Skin epidermis (tissue), 12 donors: Measurements from ENCODE around the gene SFXN4.
"Not testable (repeated sequence)": the region's sequence is repeated elsewhere in the genome, so short reads cannot be mapped to it uniquely, and the experiment has no call there.

ENCODE experiments used
- H3K27ac ChIP-seq, 21 experiments: fragments of 200-600 bp; sonication (generic) in 11 of 21; one replicate each; pipeline ENCODE4 v1.5.0; 2020; ENCODE audit warnings: mild to moderate bottlenecking in 3 of 21, inconsistent platforms in 2 of 21, moderate library complexity in 2 of 21
- H3K4me3 ChIP-seq, 7 experiments: fragments of 200-600 bp; sonication (generic) in 2 of 7; one replicate each; pipeline ENCODE4 v1.5.0; 2020; ENCODE audit warnings: inconsistent platforms in 2 of 7, mild to moderate bottlenecking in 2 of 7, moderate library complexity in 1 of 7

SFXN4 gene

GRCh38 chr10:119116326-119116951 lies 49.1 kb downstream of the SFXN4 start:
- Histone ChIP-seq H3K4me3 (no peak overlapping the region), H3K27ac (no peak overlapping the region)

GRCh38 chr10:119115926-119116325 lies 49.6 kb downstream of the SFXN4 start:
- no peak overlapping the region for H3K27ac ChIP-seq
- no peak overlapping the region for H3K4me3 ChIP-seq

GRCh38 chr10:119113751-119114732 lies 51.5 kb downstream of the SFXN4 start:
- Histone ChIP-seq H3K4me3 (no peak overlapping the region), H3K27ac (no peak overlapping the region)

- Histone ChIP-seq H3K27ac (peak overlapping the region in 1 of 21 experiments; percentile 21), H3K4me3 (no peak overlapping the region)
These were observed 53.5 kb downstream of the SFXN4 start for GRCh38 chr10:119112056-119112455.

- H3K27ac ChIP-seq, H3K4me3 ChIP-seq: not testable (repeated sequence)
These were observed 57.7 kb downstream of the SFXN4 start for GRCh38 chr10:119107771-119108170.

GRCh38 chr10:119107106-119107505 lies 58.4 kb downstream of the SFXN4 start:
- not testable (repeated sequence) for H3K27ac ChIP-seq, H3K4me3 ChIP-seq

GRCh38 chr10:119105899-119106298 lies 59.6 kb downstream of the SFXN4 start:
- H3K27ac ChIP-seq, H3K4me3 ChIP-seq: not testable (repeated sequence)

GRCh38 chr10:119105155-119105554 lies 60.4 kb downstream of the SFXN4 start:
- peak overlapping the region in 3 of 21 experiments; percentile 5 to 85 (median 81) for H3K27ac ChIP-seq
- H3K4me3 ChIP-seq = peak overlapping the region; percentile 73 to 95 (median 89)

- H3K27ac ChIP-seq = peak overlapping the region in 16 of 21 experiments; percentile 5 to 86 (median 78)
- peak overlapping the region; percentile 73 to 95 (median 89) for H3K4me3 ChIP-seq
These were observed 60.9 kb downstream of the SFXN4 start for GRCh38 chr10:119104654-119105015.

GRCh38 chr10:119103903-119104653 lies 61.4 kb downstream of the SFXN4 start, which contains the start of gene DENND10:
Gene DENND10, plus strand, starts transcription at chr10:119104113. Its CDS starts 30 bp downstream, at chr10:119104143.
- Histone ChIP-seq H3K4me3 (peak within 1 kb of the TSS; percentile 73 to 95 (median 89)), H3K27ac (peak within 1 kb of the TSS; percentile 43 to 88 (median 82))

- Histone ChIP-seq H3K27ac (peak overlapping the region in 14 of 21 experiments; percentile 2 to 81 (median 48)), H3K4me3 (peak overlapping the region in 1 of 7 experiments; percentile 89)
These were observed 62.1 kb downstream of the SFXN4 start for GRCh38 chr10:119103241-119103902.

GRCh38 chr10:119101366-119102098 lies 64.0 kb downstream of the SFXN4 start:
- Histone ChIP-seq H3K27ac (peak overlapping the region in 18 of 21 experiments; percentile 39 to 82 (median 70)), H3K4me3 (peak overlapping the region in 2 of 7 experiments; percentile 7)

GRCh38 chr10:119100434-119101238 lies 64.9 kb downstream of the SFXN4 start:
- Histone ChIP-seq H3K27ac (peak overlapping the region in 20 of 21 experiments; percentile 42 to 82 (median 66)), H3K4me3 (no peak overlapping the region)

- Histone ChIP-seq H3K4me3 (no peak overlapping the region), H3K27ac (no peak overlapping the region)
These were observed 66.9 kb downstream of the SFXN4 start for GRCh38 chr10:119098576-119098975.

GRCh38 chr10:119096641-119097415 lies 68.7 kb downstream of the SFXN4 start:
- not testable (repeated sequence) for H3K27ac ChIP-seq, H3K4me3 ChIP-seq

GRCh38 chr10:119095640-119096039 lies 69.9 kb downstream of the SFXN4 start:
- no peak overlapping the region for H3K27ac ChIP-seq
- H3K4me3 ChIP-seq = no peak overlapping the region

GRCh38 chr10:119090968-119091367 lies 74.5 kb downstream of the SFXN4 start:
- no peak overlapping the region for H3K4me3 ChIP-seq
- H3K27ac ChIP-seq = peak overlapping the region in 10 of 21 experiments; percentile 6 to 82 (median 48)
